GM18505 (cell line): ENCODE results near the gene LRIT1.
A peak's percentile ranks its signal among the peaks of the same experiment; 100 is the strongest.

Experiments used
- ATAC-seq: cut with Tn5 transposase; IDR thresholded peaks from one replicate; pipeline ENCODE4 v1.9.1; 2021; ENCODE audit not compliant: unreplicated experiment
- POLR2A ChIP-seq: IDR thresholded peaks from 4 replicates; pipeline ENCODE4 v1.6.1; 2011; ENCODE audit warnings: borderline replicate concordance; ENCODE audit not compliant: insufficient read depth, insufficient read length; ENCODE audit errors: extremely low read depth

The LRIT1 gene

DNA sequence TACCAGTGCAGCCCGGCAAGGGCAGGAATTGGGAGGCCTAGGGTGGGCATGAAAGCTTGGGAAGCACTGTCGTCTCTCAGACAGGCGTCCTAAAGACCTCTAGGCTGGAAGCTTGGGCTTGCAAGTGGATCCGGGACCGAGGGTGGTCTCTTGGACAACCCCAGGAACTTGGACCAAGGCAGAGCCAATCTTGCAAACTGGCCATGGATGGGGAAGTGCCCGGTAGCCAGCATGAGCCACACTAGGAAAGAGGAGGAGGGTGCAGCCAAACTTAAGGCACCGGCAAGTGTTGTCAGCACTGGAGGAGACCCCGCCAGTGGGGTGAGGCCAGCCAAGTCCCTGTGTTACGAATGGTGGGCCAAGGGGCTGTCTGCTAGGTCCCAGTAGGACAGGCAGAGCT is 24.5 kb downstream of the LRIT1 start:
- ATAC-seq = no peak

DNA sequence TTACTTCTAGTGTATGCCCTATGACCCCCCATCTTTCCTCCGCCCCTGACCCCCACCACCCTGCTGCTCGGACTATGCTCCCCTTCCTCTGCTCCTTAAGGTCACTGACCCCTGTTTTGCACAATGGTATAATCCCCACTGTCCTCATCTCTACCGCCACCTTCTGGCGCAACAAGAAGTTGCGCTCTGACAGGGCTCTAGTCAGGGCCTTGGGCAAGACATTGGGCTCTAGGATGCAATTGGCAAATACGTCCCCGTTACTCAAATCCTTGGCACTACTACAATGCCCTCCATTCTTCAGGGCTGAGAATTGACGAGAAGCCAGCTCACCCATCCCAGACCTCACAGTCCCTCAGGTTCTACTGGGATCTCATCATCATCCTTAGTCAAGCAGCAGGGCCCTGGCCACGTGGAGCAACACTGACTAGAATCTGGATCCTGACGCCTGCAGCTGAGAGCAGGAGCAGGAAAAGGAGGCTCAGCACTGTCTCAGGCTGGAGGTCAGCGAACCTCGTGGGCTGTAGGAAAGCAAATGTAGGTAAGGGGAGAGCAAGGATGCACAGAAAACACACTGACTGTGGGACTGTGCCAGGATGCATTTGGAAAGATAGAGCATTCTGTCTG is 26.6 kb downstream of the LRIT1 start:
- ATAC-seq = peak; percentile 76
- no peak for TF ChIP-seq POLR2A

More for the DNA sequence above, 24.5 kb downstream of the LRIT1 start:
- no peak for TF ChIP-seq POLR2A

- no peak for TF ChIP-seq POLR2A
- peak; percentile 30 for ATAC-seq
These were observed 27.2 kb downstream of the LRIT1 start for GRCh38 chr10:84214046-84214572.

DNA sequence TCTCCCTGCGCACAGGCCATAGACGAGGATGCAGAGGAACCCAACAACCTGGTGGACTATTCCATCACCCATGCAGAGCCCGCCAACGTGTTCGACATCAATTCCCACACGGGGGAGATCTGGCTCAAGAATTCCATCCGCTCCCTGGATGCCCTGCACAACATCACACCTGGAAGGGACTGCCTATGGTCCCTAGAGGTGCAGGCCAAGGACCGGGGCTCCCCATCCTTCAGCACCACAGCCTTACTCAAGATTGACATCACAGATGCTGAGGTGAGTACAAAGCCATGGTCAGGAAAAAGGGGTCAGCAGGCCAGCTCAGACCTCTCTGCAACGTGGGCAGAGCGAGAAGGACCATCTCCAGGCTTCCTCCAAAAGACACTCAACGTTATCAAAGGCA is 28.3 kb downstream of the LRIT1 start:
- TF ChIP-seq POLR2A = no peak
- no peak for ATAC-seq

DNA sequence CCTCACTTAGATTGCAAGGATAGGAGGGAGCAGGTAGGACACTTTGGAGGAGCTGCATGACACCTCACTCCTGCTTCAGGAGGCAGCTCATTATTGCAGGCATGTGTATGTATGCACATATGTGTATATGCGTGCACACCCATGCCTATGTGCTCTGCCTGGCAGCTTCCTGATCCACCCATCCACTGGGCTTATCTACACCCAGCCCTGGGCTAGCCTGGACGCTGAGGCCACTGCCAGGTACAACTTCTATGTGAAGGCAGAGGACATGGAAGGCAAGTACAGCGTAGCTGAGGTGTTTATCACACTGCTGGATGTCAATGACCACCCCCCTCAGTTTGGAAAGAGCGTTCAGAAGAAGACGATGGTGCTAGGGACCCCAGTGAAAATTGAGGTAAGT is 29.3 kb downstream of the LRIT1 start:
- no peak for ATAC-seq
- TF ChIP-seq POLR2A = no peak

GRCh38 chr10:84211566-84211965 is 29.8 kb downstream of the LRIT1 start:
- ATAC-seq = no peak
- no peak for TF ChIP-seq POLR2A

DNA sequence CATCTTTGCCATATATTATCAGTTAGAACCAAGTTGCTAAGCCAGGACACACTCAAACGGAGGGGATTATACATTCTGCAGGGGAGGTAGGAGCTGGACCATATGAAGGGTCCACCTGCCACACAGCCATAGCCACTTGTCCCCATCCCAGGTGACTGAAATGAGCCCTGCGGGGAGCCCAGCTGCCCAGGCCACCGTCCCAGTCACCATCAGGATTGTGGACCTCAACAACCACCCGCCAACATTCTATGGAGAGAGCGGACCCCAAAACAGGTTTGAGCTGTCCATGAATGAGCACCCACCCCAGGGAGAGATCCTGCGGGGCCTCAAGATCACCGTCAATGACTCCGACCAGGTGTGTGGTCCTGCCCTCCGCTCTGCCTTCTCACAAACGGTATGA is 33.3 kb downstream of the LRIT1 start:
- no peak for ATAC-seq
- no peak for TF ChIP-seq POLR2A

DNA sequence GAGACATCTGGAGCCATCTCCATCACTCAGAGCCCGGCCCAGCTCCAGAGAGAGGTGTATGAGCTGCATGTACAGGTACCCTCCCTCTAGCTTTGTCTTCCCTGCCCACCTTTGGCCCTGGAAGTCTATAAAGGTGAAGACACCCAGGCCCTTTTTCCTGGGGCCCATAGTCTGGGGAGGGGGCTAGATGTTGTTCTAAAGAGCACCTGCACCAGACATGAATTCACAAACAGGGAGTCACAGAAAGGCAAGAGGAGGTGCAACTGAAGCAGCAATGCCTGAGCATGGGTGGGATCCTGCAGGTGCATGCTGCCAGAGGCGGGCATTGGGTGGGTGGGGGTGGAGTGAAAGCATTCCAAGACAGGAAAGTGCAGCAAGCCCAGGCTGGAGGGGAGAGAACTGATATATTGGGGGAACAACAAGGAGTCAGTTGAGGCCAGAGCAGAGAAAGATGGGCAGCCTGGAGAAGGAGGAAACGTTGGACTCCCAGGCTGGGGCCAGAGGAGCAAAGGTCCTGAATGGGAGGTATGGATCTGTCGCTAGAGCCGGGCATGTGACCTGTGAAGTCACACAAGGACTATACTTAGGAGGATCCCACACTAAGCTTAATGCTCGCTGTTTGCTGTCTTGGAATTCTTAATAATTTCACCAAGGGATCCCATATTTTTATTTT is 35.4 kb downstream of the LRIT1 start:
- ATAC-seq = no peak
- TF ChIP-seq POLR2A = no peak

DNA sequence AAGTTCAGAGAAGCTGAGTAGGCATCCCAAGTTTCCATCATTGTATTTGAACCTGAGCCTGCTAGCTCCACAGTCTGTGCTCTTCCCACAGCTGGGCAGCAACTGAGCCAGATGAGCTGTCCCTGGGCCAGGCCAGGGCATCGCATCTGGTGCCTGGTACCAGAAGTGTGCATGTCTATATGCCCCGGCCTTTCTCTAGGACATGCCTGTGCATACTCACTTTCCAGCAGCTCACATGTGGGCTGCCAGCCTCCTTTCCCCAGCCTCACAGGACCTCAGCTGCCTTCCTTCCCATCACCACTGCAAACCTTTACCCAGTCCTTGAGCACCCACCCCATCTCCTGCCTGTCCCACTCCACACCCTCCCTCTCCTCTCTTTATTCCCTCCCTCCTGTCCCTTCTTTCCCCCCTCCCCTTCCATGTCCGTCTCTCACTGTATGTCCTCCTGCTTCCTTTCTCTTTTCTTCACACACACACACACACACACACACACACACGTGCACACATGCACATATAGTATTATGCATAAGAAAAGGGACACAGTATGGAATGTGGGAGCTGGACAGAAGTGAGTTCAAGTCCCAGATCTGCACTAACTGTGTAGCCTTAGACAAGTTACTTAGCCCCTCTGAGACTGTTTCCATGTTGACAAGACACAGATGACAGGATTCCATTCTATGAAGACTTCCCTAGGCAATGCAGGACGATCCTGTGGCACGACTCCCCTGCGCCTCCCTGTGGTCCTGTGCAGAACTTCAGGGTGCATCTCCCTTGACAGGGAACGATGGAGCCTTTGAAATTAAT is 36.1 kb downstream of the LRIT1 start:
- peak; percentile 74 for ATAC-seq
- no peak for TF ChIP-seq POLR2A

- no peak for TF ChIP-seq POLR2A
- ATAC-seq = no peak
These were observed 36.7 kb downstream of the LRIT1 start for GRCh38 chr10:84204610-84205009.

DNA sequence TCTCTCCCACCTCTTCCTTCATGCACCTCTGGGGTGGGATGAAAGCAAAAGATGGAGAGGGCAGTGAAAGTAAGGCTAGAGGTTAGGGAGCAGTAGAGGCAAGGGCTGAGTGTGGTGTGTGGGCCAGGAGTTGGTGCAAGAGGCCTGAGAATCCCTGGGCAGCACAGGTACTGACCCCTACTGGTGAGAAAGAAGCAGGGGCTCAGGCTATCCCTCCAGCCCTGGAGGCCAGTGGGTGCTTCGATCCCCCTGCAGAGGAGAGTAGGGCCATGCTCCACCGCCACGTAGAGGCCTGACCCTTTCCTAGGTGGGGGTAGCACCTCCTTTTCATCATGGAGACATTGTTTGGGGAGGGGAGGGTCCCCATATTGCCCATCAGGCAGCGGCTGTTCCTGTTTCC is 37.2 kb downstream of the LRIT1 start:
- ATAC-seq = peak; percentile 59

DNA sequence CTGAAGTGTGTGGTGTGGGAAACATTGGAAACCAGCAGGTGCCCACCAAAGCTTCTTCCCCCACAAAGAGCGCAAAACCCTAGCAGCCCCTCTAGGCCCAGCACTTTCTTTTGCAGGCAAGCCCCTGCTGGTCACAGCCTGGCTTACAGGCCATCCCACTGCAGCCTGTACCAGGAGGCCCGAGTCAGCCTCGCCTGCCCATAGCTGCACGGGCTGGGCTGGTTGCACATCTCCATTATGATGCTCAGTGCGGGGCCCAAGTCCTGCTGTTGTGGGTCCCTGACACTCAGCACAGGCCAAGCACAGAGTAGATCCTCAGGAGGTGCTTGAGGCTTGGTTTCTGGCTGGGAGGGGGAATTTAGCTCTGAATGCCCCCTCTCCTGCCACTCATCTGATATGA is 39.0 kb downstream of the LRIT1 start:
- ATAC-seq = no peak
- TF ChIP-seq POLR2A = no peak

More for the DNA sequence above, 37.2 kb downstream of the LRIT1 start:
- no peak for TF ChIP-seq POLR2A

DNA sequence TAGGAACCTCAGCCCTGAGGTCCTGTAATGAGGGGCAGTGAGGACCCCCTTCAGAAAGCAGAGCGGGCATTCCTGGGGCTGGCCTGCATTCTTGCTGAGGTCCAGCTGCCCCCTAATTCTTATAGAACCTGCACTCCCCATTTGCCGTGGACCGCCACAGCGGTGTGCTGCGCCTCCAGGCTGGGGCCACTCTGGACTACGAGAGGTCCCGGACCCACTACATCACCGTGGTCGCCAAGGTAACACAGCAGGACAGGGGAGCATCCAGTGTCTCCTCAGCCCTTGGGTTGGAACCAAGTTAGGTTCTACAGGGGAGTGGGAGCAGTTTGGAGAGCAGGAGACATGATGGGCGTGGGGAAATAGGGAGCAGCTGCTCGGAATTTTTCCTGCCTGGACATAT is 39.7 kb downstream of the LRIT1 start:
- TF ChIP-seq POLR2A = no peak

More for the DNA sequence above, 39.7 kb downstream of the LRIT1 start:
- no peak for ATAC-seq
